ENCODE data around the gene IFNGR1.
"Not testable (repeated sequence)": the region's sequence is repeated elsewhere in the genome, so short reads cannot be mapped to it uniquely, and the experiment has no call there.

Gene IFNGR1

DNA sequence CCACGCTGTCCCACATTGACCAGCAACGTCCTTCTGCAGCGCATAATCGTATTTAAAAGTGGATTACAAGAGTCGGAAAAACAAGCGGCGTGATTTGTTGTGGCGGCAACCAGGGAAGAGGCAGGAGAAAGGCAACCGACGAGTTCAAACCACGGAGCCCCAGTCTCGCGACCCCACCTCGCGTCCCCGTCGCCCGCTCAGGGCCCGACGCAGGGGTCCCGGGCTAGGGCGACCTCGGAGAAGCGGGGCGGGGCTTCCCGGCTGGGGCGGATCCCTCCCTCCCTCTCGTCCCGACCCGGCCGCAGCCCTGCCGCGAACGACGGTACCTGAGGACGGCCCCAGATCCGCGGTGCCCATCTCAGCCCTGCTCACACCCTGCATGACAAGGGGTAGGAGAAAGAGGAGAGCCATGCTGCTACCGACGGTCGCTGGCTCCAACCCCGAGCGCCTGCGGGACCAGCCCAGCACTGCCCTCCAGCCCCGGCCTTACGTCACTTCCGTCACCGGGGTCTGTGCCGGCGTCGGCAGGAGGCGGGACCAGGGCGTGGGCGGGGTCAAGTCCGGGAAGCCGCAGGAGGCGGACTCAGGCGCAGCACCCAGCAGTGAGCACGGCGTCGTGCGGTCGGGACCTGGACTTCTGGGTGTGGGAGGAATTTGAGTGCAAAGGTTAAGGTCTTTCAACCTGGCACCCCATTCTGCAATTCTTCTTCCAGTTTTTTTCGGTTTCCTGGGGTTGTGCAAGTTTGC, at the start of gene IFNGR1:
IFNGR1 (minus strand) TSS at position 469 of the 747 bp plus-strand sequence; CDS start at position 411, 58 bp downstream.
- DNase-seq = peak; percentile 97

GRCh38 chr6:137268911-137269310, 49.7 kb upstream of the IFNGR1 start:
- no peak for DNase-seq

DNA sequence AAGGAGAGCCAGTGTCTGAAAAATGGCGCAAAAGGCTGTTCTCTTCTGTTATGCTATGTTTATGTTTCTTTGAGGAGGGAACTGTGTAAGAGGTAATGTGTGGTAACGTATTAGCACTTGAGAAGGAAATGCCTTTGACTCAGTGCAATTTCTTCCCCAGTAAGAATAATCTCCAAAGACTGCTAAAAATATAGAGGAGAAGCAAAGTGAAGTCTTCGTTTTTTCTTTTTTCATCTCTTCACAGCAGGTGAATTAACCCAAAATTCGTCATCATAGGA, 47.1 kb upstream of the IFNGR1 start:
- DNase-seq = no peak

GRCh38 chr6:137265561-137266308, 46.5 kb upstream of the IFNGR1 start:
- DNase-seq = peak; percentile 45

DNA sequence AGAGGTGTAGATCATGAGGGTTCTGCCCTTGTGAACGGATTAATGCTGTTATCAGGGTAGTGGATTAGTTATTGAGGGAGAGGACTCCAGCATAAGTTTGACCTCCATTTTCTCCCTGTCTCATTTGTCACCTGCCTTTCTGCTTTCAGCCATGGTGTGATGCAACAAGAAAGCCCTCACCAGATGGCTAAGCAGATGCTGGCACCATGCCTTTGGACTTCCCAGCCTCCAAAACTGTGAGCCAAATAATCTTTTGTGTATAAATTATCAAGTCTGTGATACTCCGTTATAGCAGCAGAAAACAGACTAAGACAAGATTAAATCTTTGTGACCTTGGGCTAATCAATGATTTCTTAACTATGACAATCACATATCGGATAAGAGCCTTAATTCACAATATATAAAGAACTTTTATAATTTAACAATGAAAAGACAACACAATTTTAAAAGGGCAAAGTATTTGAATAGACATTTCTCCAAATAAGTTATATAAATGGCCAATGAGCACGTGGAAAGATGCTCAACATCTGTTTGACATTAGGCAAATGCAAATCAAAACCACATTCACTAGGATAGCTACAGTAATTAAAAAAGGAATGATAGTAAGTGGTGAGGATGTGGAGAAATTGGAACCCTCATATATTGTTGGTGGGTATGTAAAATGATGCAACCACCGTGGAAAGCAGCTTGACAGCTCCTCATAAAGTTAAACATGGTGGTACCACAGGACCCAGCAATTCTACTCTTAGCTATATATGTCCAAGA, 45.3 kb upstream of the IFNGR1 start:
- no peak for DNase-seq

DNA sequence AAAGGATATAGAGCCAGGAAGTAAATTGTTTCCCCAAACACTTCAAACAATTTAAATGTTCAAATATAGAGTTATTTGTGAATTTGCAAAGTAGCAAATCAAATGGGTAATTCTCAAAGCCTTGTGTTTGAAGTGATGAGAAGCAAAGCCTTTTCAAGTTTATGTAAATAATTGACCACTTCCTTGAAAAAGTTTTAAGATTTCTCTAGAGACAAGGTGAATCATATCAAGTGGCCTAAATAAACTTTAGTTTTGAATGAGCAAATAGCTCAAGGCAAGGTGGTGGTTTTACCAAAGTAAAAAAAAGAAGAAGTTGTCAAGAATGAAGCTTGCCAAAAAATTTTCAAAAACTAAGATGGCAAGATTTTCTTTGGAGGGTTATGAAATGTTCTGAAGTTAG, 42.6 kb upstream of the IFNGR1 start:
- no peak for DNase-seq

DNA sequence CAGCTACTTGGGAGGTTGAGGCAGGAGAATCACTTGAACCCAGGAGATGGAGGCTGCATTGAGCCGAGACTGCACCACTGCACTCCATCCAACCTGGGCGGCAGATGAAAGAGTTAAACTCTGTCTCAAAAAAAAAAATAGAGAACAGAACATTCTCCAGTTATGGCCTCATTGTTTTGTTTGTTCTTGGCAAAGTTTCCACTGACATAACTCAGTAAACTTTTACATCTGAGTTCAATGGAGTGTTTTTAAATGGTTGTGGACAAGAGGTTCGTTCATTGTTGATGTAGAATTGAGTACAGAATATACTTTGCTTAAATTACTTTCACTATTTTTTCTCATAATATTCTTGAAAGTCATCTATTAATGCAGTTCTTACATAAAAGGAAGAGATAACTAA, 42.2 kb upstream of the IFNGR1 start:
- DNase-seq = peak; percentile 52

GRCh38 chr6:137260217-137260616, 41.0 kb upstream of the IFNGR1 start:
- no peak for DNase-seq

DNA sequence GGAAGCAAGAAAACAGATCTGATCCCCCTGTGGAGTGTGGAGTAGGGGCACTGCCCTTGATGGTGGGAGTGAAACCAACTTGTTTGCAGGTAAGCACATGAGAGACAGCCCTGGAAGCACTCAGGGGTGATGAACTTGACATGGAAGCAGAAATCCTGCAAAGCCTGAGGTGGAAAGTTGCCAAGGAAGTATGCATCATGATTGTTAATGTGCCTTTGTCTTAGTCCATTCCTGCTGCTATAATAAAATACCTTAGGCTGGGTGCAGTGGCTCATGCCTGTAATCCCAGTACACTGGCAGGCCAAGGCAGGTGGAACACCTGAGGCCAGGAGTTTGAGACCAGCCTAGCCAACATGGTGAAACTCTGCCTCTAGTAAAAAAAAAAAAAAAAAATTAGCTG, 40.2 kb upstream of the IFNGR1 start:
- no peak for DNase-seq

GRCh38 chr6:137258170-137258569, 39.0 kb upstream of the IFNGR1 start:
- DNase-seq = no peak

DNA sequence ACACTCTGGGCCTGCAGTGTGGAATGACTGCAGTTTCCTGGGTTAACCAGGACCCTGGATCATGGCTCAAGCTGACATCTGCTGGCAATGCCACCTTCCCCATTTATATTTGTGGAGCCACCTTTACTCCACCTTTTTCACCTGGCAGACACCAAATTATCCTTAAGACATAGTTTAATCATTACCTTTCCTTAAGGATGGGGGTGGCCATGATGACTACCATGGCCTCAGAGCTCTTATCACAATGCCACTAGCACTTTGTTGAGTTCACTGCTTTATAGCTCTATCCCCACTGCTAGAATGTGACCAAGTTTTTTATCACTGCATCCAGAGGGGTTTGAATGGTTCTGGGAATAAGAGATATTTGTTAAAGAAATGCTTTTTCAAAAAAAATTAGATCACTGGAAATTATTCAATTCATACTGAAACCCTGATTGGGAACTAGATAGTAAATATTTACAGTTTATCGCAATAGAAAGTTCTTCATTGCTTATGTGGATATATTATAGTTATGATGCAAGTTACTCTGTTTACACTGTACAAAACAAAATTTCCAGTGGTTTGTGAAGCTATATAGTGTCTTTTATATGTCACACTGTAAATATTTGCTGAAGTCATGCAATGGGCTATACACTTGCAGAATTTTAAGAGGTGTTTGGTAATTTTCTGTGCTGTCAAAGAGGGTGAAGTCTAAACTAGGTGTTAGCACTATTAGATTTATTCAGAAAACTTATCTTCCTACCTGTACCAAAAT, 37.3 kb upstream of the IFNGR1 start:
- no peak for DNase-seq

DNA sequence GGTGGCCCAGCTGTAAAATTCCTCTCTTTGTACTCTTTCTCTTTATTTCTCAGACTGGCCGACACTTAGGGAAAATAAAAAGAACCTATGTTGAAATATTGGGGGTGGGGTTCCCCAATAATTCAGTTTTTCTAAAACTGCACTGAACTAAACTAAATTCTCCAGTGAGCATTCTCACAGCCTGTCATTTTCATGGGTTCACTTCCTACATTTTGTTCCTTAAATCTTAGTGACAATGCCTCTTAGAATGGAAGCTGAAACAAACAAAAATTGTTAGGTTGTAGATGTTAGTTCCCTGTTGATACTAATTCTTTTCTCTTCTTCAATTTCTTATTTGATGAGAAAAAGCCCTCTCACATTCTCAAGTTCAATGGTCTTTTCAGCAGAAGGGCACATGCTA, 35.8 kb upstream of the IFNGR1 start:
- DNase-seq = no peak

DNA sequence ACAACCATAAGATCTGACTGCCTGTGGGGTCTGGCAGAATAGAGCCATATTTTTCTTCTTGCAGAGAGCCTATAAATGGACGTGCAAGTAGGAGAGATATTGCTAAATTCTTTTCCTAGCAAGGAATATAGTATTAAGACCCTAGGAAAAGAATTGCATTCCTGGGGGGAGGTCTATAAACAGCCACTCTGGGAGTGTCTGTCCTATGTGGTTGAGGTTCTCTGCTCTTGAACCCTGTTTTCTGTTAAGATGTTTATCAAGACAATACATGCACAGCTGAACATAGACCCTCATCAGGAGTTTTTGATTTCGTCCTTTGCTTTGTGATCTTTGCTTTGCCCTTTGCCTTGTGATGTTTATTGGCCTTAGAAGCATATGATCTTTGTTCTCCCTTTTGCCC, 35.2 kb upstream of the IFNGR1 start:
- not testable (repeated sequence) for DNase-seq

DNA sequence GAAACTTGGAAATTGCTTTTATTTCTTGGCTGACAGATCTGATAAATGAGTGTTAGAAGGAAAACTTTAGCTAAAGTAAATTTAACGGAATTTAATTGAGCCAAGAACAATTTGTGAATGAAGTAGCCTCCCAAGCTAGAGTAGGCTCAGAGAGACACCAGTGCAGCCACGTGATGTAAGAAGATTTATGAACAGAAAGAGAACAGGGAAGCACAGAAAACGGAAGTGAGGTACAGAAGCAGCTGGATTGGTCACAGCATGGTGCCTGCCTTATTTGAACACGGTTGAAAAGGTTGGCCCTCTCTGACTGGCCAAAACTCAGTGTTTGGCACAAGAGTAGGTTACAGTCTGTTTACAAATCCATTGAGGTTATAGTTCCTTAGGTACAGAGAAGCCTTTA, 29.5 kb upstream of the IFNGR1 start:
- no peak for DNase-seq

- DNase-seq = no peak
These were observed 28.5 kb upstream of the IFNGR1 start for GRCh38 chr6:137247724-137248123.

DNA sequence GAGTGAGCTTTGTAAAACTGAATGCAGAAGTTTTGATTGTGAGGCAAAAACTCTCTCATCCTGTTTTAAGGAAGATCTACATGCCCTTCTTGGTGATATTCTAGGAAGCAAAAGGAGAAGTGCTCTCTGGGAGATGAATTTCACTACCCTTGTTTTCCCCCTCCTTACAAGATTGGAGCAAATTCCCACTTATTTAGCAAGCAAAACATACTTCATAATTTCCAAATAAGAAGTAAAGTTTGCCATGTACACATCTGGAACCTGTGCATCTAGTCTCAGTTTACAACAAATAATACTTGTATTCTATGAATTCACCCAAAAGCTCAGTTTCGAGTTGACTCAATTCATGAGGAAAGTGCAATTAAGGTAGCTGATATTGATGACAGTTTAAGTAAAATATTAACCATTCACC, 27.6 kb upstream of the IFNGR1 start:
- DNase-seq = no peak

DNA sequence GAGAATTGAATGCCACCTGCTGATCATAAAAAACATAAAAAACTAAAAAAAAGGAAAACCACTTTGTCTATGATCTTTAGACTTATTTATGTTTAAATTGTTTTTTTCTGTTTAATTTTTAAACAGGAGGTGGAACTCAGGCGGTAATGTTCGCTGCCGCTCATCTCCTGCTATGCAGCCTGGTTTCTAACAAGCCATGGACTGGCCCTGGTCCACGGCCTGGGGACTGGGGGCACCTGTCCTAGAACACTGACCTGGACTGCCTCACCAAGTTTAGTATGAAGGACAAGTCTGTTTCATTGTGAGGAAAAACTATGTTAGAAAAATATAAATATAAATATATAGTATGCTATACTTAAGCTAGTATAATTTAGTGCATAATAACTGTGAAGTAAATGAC, 27.0 kb upstream of the IFNGR1 start:
- no peak for DNase-seq

DNA sequence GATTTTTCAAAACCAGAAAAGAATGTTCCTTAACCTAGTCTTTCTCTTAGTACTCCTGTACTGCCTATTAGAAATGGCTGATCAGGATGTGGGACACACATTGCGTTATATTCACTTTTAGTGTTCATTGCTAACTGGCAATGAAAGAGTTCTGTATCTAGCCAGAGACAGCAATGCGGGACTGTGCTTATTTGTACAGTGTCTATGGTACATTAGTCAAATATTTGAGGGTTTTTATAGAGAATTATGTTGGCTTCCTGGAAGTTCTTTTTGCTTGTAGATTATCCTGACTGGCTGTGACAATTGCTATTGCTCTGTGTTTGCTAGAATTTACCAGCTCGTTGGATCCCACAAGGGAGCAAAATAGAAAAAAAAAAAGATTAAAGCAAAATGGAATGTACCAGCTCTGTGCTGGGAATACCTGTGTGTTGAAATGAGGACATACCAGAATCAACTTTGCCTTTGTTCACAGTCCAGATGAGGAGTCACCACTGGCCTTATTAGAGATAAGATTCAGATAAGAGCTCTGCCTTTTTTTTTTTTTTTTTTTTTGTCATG, 22.4 kb upstream of the IFNGR1 start:
- DNase-seq = no peak

DNA sequence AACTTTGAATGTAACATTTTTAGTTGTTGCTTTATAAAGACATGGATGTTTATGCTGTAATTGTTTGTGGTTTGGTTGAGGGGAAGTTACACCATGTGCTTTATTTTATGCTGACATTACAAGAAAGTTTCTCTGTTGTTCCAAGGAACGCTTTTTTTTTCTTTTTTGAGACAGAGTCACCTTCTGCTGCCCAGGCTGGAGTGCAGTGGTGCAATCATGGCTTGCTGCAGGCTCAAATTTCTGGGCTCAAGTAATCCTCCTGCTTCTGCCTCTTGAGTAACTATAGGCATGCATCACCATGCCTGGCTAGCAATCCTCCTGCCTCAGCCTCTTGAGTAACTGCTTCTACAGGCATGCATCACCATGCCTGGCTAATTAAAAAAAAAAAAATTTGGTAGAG, 21.0 kb upstream of the IFNGR1 start:
- no peak for DNase-seq

DNA sequence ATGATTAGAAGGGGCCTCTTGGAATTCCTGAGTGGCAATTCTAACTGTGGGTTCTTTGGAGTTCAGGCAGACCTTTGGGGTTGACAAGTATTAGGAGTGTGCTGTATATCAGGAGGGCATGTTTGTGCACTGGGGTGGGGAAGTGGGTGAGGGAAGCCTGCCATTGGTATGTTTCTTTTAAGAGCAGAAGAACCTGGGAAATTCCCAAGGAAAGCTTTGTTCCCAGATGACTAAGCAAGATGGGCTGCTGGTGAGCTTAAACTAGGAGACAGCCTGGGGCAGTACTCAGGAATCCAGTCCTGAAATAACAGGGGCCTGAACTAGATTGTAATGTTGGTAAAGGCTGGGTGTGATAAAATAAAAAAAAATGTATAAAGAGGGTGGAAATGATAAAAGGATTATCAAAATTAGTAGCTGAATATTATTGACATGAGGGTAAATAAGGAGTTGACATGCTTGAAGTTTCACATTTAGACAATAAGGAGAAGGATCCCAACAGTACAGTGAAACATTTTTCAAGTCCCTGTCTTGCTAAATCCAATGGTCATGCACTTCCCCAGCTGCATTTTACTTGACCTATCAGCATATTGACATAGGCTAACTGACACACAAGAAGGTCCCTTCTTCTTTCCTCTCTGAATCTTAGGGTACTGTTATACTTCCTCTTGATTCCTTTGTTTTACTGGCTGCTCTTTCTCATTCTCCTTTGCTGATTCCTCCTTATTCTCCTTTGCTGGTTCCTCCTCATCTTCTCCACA, 18.4 kb upstream of the IFNGR1 start:
- no peak for DNase-seq

DNA sequence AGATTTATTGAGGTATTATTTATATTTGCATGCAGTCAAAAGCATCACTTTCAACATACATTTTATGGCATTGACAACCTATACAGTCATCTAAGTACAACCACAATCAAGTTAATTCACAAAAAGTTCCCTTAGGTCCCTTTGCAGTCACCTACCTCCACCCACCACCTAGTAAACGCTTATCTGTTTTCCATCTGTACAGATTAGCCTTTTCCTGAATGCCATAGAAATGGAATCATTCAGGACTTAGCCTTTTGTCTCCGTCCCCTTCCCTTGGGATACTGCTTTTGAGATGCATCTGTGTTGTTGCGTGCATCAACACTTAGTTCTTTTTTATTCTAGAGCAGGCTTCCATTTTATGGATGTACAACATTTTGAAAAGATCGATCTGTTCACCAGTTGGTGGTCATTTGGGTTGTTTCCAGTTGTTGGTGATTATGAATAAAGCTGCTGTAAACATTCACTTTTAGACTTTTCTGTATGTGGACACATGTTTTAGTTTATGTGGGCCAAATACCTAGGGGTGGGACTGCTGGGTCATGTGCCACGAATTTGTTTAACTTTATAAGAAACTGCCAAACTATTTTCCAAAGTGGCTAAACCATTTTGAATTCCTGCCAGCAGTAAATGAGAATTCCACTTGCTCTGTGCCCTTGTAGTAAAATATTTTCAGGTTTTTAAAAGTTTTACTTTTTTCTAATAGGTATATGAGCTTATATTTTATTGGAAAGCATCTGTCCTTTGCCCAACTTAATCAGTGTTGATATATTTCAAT, 17.6 kb upstream of the IFNGR1 start:
- DNase-seq = no peak

Measured in eye (tissue), 1 donor.